Measurements from ENCODE around the gene OR5D16.
"Not testable (repeated sequence)": the region's sequence is repeated elsewhere in the genome, so short reads cannot be mapped to it uniquely, and the experiment has no call there.

The OR5D16 gene

DNA sequence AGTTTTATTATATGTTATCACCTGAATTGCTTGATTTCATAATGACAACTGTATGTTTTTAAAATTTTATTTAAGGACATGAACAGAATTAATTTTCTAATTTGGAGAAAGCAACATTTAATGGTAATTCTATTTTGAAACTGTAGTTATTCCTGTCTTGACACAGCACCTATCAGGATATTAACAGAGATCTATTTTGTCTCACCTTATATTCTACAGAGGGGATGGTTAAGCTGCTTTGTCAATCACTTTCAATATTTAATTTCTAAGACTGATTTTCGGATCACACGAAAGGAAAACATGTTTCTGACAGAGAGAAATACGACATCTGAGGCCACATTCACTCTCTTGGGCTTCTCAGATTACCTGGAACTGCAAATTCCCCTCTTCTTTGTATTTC is at the start of gene OR5D16:
Gene OR5D16 (plus strand): TSS at position 301 of the 400 bp plus-strand sequence. CDS start 0 bp downstream, at position 301.
- no peaks in the 10 kb centered on the region for H3K9me3 ChIP-seq (ENCODE audit: control insufficient read depth, insufficient read depth, low read length)
- H3K4me1 ChIP-seq (ENCODE audit: insufficient read depth, low read length), result no peaks in the 10 kb centered on the region
- H3K9ac ChIP-seq (ENCODE audit: low read depth, low read length), result no peak within 1 kb of the TSS
- H3K36me3 ChIP-seq (ENCODE audit: insufficient read depth, low read length), result no peaks in the 10 kb centered on the region

DNA sequence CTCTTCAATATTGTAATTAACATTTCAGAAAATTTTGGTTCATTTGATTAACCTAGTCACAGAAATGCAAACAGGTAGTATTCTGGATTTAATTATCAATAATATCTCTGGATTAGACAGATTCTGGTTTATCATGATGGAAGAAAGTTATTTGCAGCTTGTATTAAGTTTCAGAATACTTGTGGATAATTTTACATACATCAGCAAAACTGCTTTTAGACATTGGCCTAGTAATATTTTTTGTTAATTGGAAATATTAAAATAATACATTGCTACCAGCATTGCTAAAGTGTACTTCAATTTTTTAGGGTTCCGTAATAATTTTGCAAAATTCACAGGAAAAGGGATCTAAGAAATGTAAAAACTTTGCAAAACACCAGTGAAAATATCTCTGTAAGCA is 46.9 kb upstream of the OR5D16 start:
- no peaks in the 10 kb centered on the region for H3K36me3 ChIP-seq (ENCODE audit: insufficient read depth, low read length)
- H3K9me3 ChIP-seq (ENCODE audit: control insufficient read depth, insufficient read depth, low read length), result no peaks in the 10 kb centered on the region
- H3K4me1 ChIP-seq (ENCODE audit: insufficient read depth, low read length), result no peaks in the 10 kb centered on the region
- H3K9ac ChIP-seq (ENCODE audit: low read depth, low read length), result no peak overlapping the region

GRCh38 chr11:55793321-55793720 is 45.2 kb upstream of the OR5D16 start:
- Histone ChIP-seq H3K9ac (ENCODE audit: low read depth, low read length) (no peak overlapping the region), H3K4me1 (ENCODE audit: insufficient read depth, low read length) (no peaks in the 10 kb centered on the region), H3K9me3 (ENCODE audit: control insufficient read depth, insufficient read depth, low read length) (no peaks in the 10 kb centered on the region), H3K36me3 (ENCODE audit: insufficient read depth, low read length) (no peaks in the 10 kb centered on the region)

DNA sequence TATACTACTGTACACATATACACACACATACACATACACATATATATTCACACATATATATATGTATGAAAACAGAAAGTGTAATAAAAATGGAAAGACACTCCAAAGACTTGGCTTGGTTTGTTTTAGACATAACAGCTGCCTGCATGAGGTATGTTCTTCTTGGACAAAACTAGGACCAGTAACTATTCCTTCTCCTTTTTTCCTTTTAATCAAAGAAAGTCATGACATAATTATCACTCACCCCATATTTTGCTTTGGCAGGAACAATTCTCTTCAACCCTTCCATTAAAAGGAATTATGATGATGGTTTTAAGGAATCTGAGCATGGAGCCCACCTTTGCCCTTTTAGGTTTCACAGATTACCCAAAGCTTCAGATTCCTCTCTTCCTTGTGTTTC is 43.3 kb upstream of the OR5D16 start, which contains the start of gene OR5D14:
Gene OR5D14 (plus strand): TSS at position 301 of the 400 bp plus-strand sequence. CDS start 0 bp downstream, at position 301.
- Histone ChIP-seq H3K9me3 (ENCODE audit: control insufficient read depth, insufficient read depth, low read length) (no peaks in the 10 kb centered on the region), H3K4me1 (ENCODE audit: insufficient read depth, low read length) (no peaks in the 10 kb centered on the region), H3K9ac (ENCODE audit: low read depth, low read length) (no peak within 1 kb of the TSS), H3K36me3 (ENCODE audit: insufficient read depth, low read length) (no peaks in the 10 kb centered on the region)

DNA sequence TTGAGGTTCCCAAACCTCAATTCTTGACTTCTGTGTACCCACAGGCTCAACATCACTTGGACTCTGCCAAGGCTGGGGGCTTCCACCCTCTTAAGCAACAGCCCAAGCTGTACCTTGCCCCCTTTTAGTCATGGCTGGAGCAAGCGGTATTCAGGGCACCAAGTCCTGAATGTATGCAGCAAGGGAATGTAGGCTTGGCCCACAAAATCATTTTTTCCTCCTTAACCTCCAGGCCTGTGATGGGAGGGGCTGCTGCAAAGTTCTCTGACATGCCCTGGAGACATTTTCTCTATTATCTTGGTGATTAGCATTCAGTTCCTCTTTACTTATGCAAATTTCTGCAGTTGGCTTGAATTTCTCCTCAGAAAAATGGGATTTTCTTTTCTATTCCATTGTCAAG is 32.3 kb upstream of the OR5D16 start:
- Histone ChIP-seq H3K4me1 (ENCODE audit: insufficient read depth, low read length) (no peaks in the 10 kb centered on the region), H3K9me3 (ENCODE audit: control insufficient read depth, insufficient read depth, low read length) (peaks cover 5% of the 10 kb centered on the region; the same call in 1 of the 2 replicates), H3K36me3 (ENCODE audit: insufficient read depth, low read length) (no peaks in the 10 kb centered on the region), H3K9ac (ENCODE audit: low read depth, low read length) (no peak overlapping the region)

- Histone ChIP-seq H3K36me3 (ENCODE audit: insufficient read depth, low read length) (no peaks in the 10 kb centered on the region), H3K9me3 (ENCODE audit: control insufficient read depth, insufficient read depth, low read length) (peaks cover 1% of the 10 kb centered on the region; the same call in 1 of the 2 replicates), H3K4me1 (ENCODE audit: insufficient read depth, low read length) (no peaks in the 10 kb centered on the region), H3K9ac (ENCODE audit: low read depth, low read length) (no peak within 1 kb of the TSS)
These were observed 27.5 kb upstream of the OR5D16 start, which contains the start of gene OR5L1 for GRCh38 chr11:55811067-55811466. Gene OR5L1, plus strand, starts transcription at chr11:55811367. Its CDS starts 100 bp downstream, at chr11:55811467.

GRCh38 chr11:55819330-55819729 is 19.2 kb upstream of the OR5D16 start, which contains the start of gene OR5D18:
Gene OR5D18, plus strand, starts transcription at chr11:55819630. Its CDS starts 0 bp downstream, at chr11:55819630.
- no peaks in the 10 kb centered on the region for H3K4me1 ChIP-seq (ENCODE audit: insufficient read depth, low read length)
- H3K9me3 ChIP-seq (ENCODE audit: control insufficient read depth, insufficient read depth, low read length), result no peaks in the 10 kb centered on the region
- H3K36me3 ChIP-seq (ENCODE audit: insufficient read depth, low read length), result no peaks in the 10 kb centered on the region
- H3K9ac ChIP-seq (ENCODE audit: low read depth, low read length), result no peak within 1 kb of the TSS

GRCh38 chr11:55826919-55827318 is 11.6 kb upstream of the OR5D16 start, which contains the start of gene OR5L2:
Gene OR5L2, plus strand, starts transcription at chr11:55827219. Its CDS starts 0 bp downstream, at chr11:55827219.
- no peaks in the 10 kb centered on the region for H3K36me3 ChIP-seq (ENCODE audit: insufficient read depth, low read length)
- no peaks in the 10 kb centered on the region for H3K9me3 ChIP-seq (ENCODE audit: control insufficient read depth, insufficient read depth, low read length)
- no peaks in the 10 kb centered on the region for H3K4me1 ChIP-seq (ENCODE audit: insufficient read depth, low read length)
- no peak within 1 kb of the TSS for H3K9ac ChIP-seq (ENCODE audit: low read depth, low read length)

GRCh38 chr11:55847453-55847852 is 8.9 kb downstream of the OR5D16 start:
- H3K9ac ChIP-seq (ENCODE audit: low read depth, low read length), result no peak overlapping the region
- no peaks in the 10 kb centered on the region for H3K4me1 ChIP-seq (ENCODE audit: insufficient read depth, low read length)
- no peaks in the 10 kb centered on the region for H3K36me3 ChIP-seq (ENCODE audit: insufficient read depth, low read length)
- no peaks in the 10 kb centered on the region for H3K9me3 ChIP-seq (ENCODE audit: control insufficient read depth, insufficient read depth, low read length)

DNA sequence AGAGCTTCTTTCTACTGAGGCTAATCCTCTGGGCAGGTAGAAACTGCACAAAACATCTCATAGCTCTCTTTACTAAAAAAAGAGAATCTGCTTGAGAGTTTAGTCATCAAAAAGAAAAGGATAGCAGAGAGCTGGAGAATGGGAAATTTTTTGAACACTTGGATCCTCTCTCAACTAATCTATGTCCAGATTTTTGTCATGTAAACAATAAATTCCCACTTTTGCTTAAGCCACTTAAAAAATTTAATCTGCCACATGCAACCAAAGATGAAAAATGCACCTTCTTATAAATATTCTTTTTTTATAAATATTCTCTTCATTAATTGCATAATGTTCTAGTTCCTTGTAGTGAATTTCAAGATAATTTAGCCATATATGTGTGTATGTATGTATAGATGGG is 10.5 kb downstream of the OR5D16 start:
- H3K4me1 ChIP-seq (ENCODE audit: insufficient read depth, low read length), result no peaks in the 10 kb centered on the region
- H3K36me3 ChIP-seq (ENCODE audit: insufficient read depth, low read length), result no peaks in the 10 kb centered on the region
- no peaks in the 10 kb centered on the region for H3K9me3 ChIP-seq (ENCODE audit: control insufficient read depth, insufficient read depth, low read length)
- H3K9ac ChIP-seq (ENCODE audit: low read depth, low read length), result no peak overlapping the region

DNA sequence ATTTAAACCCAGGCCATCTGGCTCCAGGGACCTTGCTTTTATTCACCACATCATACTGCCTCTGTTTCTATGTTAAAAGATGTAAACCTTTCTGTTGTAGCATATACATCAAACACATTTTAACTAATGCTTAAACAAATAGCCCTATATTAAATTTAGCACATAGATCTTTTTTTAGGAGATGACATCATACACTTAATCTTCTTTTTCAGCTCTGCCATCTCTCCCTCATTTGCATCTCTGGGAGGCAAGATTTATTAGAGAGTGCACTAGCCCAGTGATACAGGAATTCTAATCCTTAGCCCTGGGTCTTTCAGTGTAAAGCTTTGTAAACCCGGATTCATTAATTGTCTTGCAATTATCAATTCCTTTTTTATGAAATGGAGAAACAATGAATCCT is 13.6 kb downstream of the OR5D16 start:
- Histone ChIP-seq H3K9ac (ENCODE audit: low read depth, low read length) (no peak overlapping the region), H3K9me3 (ENCODE audit: control insufficient read depth, insufficient read depth, low read length) (no peaks in the 10 kb centered on the region), H3K4me1 (ENCODE audit: insufficient read depth, low read length) (no peaks in the 10 kb centered on the region), H3K36me3 (ENCODE audit: insufficient read depth, low read length) (no peaks in the 10 kb centered on the region)

DNA sequence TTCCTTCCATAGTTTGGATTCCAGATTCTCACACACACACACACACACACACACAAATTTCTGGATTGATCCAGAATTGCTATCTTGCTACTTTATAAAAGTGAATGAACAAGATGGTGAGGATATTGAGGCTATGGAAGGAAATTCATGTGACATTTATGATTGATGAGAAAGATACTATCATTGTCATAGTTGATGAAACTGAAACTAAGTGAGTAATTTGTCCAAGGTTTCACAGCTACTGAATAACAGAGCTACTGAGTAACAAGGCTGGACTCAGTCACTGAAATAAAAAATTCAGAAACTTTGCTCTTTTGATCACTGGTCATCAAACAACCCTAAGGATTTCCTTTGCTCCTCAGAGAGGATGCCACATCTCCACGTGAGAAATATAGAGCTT is 16.2 kb downstream of the OR5D16 start:
- Histone ChIP-seq H3K36me3 (ENCODE audit: insufficient read depth, low read length) (no peaks in the 10 kb centered on the region), H3K9me3 (ENCODE audit: control insufficient read depth, insufficient read depth, low read length) (no peaks in the 10 kb centered on the region), H3K9ac (ENCODE audit: low read depth, low read length) (no peak overlapping the region), H3K4me1 (ENCODE audit: insufficient read depth, low read length) (no peaks in the 10 kb centered on the region)

GRCh38 chr11:55867354-55867753 is 28.8 kb downstream of the OR5D16 start:
- not testable (repeated sequence) for H3K9me3 ChIP-seq (ENCODE audit: control insufficient read depth, insufficient read depth, low read length); H3K9ac ChIP-seq (ENCODE audit: low read depth, low read length); H3K4me1 ChIP-seq (ENCODE audit: insufficient read depth, low read length); H3K36me3 ChIP-seq (ENCODE audit: insufficient read depth, low read length)

DNA sequence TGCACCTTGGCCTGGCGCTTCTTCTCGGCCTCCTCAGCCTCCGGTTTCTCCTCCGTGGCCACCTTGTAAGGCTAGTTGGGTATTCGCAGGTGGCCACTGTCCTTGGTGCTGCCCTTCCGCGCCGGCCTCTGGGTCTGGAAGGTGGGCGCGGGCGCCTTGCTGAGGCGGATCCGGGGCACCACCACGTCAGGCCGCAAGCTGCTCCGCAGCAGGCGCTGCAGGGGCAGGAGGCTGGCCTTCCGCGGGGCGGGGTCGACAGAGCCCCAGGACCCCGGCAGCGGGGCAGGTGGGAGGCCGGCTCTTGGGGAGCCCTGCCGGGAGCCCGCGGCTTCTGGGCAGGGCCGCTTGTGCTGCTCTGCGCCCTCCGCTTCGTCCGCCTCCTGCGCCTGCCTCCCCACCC is 34.2 kb downstream of the OR5D16 start:
- not testable (repeated sequence) for H3K4me1 ChIP-seq (ENCODE audit: insufficient read depth, low read length); H3K9me3 ChIP-seq (ENCODE audit: control insufficient read depth, insufficient read depth, low read length); H3K36me3 ChIP-seq (ENCODE audit: insufficient read depth, low read length)
- peak overlapping the region; percentile 38; the same call in 1 of the 2 replicates for H3K9ac ChIP-seq (ENCODE audit: low read depth, low read length)

DNA sequence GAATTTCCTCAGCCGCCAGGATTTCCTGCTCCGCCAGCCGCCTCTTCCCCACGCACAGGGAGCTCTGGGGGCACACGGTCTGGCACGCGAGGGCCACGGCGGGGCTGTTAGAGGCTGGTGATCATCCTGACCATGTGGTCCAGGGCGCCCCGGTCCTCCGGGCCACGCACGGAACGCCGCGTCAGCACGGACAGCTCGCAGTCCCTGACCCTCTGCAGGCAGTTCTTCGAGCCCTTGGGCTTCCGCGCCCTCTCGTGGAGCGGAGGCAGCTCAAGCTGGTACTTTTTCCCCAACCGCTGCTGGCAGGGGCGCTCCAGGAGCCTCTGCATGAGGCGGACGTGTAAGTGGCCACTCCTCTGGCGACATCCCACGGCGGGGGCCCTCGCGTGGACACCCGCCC is 34.6 kb downstream of the OR5D16 start:
- not testable (repeated sequence) for H3K4me1 ChIP-seq (ENCODE audit: insufficient read depth, low read length)

DNA sequence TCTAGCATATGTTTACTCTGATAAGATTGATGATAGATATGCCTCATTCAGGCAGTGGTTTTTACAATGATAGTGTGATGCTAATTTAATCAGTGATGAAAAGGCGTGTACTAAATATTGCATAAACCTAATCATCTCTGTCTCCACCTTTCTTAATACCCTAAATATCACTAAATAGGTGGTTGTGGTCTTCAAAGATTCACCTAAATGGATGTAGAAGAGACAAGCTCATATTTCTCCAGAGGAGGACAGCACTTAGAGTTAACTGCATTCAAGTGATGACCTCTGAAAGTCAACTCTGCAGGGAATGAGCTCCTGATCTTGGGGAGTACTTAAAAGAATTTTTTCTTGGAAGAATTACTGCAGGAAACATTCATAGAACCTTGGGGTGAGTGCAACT is 44.4 kb downstream of the OR5D16 start, which contains the start of gene TRIM51:
Gene TRIM51 (plus strand): TSS at position 301 of the 400 bp plus-strand sequence. CDS start 2,132 bp downstream, outside the sequence.
- not testable (repeated sequence) for H3K4me1 ChIP-seq (ENCODE audit: insufficient read depth, low read length); H3K36me3 ChIP-seq (ENCODE audit: insufficient read depth, low read length); H3K9me3 ChIP-seq (ENCODE audit: control insufficient read depth, insufficient read depth, low read length); H3K9ac ChIP-seq (ENCODE audit: low read depth, low read length)

More for the DNA sequence above, 34.6 kb downstream of the OR5D16 start:
- H3K36me3 ChIP-seq (ENCODE audit: insufficient read depth, low read length); H3K9me3 ChIP-seq (ENCODE audit: control insufficient read depth, insufficient read depth, low read length): not testable (repeated sequence)
- peak overlapping the region; percentile 38; the same call in 1 of the 2 replicates for H3K9ac ChIP-seq (ENCODE audit: low read depth, low read length)

Data from ES-I3 (cell line).